HG02763 (cell line): ENCODE results near the gene DCDC2C.
"Not testable (repeated sequence)": the region's sequence is repeated elsewhere in the genome, so short reads cannot be mapped to it uniquely, and the experiment has no call there.

ENCODE experiments used
- ATAC-seq: cut with Tn5 transposase; IDR thresholded peaks from one replicate; pipeline ENCODE4 v1.9.1; 2021; ENCODE audit warnings: mild to moderate bottlenecking, moderate library complexity; ENCODE audit not compliant: unreplicated experiment

DCDC2C gene, protein sequence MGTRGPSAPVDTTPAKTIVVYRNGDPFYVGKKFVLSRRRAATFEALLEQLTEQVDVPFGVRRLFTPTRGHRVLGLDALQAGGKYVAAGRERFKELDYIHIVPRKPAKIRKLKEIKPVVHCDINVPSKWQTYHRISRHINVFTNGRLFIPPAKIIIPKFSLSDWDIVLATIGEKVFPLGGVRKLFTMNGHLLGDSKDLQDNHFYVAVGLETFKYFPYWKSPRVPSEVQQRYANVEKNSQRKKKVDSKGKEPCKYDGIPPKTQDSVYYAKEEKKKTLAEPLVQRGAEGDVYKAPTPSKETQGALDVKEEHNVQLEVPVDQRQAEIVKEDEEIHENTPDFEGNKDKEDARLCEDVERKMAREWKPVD

GRCh38 chr2:3703236-3703756 is at the start of gene DCDC2C:
TSS of gene DCDC2C (plus strand) at chr2:3703575. CDS start at chr2:3703752, 177 bp downstream.
- no peak for ATAC-seq

DNA sequence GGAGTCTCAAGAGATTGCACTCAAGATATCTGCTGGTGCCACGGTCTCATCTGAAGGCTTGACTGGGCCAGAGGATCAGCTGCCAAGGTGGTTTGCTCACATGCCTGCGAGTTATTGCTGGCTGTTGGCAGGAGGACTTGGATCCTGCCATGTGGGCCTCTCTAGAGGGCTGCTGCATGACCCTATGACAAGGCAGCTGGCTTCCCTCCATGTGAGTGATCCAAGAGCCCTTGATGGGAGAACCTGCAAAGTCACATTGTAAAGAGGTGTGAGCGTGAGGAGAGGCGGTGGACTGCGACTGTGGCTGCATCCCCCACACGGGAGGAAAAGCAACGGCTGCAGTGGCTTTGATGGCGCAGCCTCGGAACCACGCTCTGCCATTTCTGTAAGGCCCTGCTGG is 49.4 kb upstream of the DCDC2C start:
- no peak for ATAC-seq

DNA sequence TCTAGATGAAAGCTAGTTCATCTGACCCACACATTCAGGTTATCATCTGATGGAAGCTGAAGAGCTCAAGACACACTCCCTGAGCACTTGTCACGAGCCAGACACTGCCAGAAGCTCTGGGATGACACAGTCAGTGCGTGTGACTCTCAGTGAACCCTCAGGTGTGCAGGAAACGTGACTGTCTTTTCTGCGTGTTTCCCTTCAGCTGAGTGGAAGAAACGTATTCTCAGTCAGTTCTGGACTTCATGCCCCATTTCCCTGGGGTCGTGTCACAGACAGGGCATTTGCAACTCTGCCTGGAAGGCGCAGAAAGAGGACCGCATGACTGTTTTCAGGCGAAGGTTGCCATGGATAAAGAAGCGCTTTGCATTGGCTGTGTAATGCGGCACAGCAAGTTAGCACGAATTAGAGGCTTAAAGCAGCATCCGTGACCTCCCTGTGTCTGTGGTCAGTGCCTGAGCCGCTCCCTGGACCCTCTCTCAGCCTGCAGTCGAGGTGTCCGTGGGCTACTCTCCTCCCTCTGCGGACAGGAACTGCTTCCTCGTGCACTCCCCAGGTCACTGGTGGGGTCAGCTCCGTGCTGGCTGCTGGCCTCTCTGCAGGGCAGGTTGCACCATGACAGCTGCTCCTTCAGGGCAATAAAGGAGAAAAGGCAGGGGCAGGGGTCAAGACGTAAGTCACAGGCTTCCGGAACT is 48.7 kb upstream of the DCDC2C start:
- ATAC-seq = no peak

GRCh38 chr2:3655871-3656761 is 47.3 kb upstream of the DCDC2C start:
- ATAC-seq = no peak

DNA sequence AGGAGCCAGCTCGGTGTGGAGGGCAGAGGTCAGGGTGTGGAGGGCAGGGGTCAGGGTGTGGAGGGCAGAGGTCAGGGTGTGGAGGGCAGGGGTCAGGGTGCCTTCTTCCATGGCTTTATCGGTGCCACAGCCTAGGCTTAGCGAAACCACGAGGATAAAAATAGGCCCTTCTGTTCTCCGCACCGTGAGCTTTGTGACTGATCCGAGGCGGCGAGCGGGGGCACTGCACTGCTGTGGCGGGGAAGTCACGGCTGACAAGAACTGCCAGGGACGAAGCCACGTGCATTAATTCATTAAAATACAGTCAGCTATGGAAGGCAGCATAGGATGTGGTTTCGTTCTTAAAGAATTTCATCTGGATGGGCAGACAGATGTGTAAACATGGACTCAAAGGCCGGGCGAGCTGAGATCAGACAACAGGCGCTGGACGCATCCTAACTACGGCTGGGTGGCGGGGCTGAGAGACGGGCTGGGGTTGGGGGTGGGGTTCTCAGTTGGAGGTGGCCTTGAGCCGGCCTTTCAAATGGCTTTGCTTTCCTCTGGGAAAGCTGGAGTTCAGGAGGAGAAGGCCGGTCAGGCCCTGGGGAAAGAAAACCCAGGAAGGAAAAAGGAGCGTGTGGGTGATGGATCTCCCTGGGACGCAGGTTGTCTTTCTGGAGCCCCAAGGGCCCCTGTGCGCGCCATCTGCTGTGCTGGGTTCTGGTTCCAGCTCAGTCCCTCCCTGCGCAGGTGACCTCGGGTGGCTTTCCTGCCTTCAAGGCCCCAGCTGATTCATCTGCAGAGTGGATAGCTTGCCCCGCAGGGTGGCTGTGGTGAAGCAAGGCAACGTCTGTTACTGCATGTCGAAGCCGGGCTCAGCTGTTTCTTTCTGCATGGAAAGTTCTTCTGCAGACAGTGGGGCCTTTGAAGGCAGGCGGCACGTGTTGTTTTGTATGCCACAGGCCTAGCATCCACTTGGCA is 46.3 kb upstream of the DCDC2C start:
- ATAC-seq = no peak

- no peak for ATAC-seq
Measured at GRCh38 chr2:3657881-3658280, 45.5 kb upstream of the DCDC2C start, which contains the start of gene ALLC. TSS of gene ALLC (plus strand) at chr2:3658200. CDS start at chr2:3671158, 12,958 bp downstream.

GRCh38 chr2:3659447-3660432 is 43.6 kb upstream of the DCDC2C start:
- no peak for ATAC-seq

DNA sequence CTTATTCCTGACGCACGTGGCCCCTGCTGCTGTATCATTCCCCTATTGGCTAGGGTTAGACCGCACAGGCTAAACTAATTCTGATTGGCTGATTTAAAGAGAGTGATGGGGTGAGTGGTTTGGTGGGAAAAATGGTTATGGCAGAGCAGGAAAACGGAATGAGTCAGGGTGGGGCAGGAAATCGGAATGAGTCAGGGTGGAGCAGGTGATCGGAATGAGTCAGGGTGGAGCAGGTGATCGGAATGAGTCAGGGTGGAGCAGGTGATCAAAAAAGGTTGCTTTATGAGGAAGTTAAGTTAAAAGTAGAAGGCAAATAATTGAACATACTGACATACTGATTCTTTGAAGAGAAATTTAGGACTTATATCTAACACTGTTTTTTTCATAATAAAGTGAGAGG is 42.7 kb upstream of the DCDC2C start:
- ATAC-seq = not testable (repeated sequence)

GRCh38 chr2:3661149-3661660 is 42.2 kb upstream of the DCDC2C start:
- ATAC-seq = no peak

DNA sequence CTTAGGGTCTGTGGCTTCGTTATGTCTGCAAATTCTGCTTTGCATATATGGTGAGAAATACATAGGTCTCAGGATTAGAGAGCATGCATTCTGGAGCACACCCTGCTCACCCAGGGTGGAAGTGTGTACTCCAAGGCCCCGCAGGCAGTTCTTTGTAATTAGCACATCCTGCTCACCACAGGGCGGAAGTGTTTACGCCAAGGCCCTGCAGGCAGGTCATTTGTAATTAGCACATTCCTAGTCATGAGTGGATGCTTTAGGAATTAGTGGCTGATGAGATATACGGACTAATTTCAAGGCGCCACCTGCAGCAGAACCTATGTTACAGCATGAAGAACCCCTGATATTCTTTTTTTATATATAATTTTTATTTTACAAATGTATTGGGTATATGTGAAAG is 41.1 kb upstream of the DCDC2C start:
- no peak for ATAC-seq

DNA sequence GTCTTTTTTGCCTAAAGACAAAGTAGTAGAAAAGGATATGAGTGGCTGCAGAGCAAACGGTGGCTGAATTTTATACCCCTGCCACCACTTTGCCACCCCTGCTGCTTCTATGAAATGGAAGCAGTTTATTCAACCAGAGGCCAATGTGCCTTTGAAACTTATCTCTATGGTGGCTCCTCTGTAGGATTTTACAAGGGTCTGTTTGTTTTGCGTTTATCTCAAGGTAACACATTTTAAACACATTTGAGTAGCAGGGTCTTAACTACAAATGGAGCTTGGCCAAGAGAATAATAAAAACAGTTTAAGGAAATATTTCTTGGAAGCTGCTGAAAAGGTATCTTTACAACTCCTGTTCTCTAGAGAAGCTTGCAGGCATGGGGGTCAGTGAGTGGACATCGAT is 39.3 kb upstream of the DCDC2C start:
- ATAC-seq = no peak

- no peak for ATAC-seq
Measured at GRCh38 chr2:3664925-3665324, 38.5 kb upstream of the DCDC2C start.

- no peak for ATAC-seq
Measured at GRCh38 chr2:3665886-3666612, 37.3 kb upstream of the DCDC2C start.

DNA sequence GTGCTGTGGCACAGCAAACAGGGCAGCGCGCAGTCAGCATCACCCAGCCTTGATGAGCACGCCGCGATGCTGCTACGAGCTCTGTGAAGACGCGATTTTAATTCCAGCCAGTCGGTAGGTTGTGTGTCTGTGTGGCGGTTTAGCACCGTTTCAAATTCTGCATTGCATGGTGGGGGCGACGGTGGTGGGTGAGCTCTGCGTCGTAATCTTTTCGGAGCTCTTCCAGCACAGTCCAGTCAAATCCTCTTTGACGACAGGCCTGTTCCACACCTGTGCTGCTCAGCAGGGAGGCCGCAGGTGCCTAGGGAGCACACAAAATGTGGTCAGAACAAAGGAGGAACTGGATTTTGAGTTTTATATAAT is 36.8 kb upstream of the DCDC2C start:
- no peak for ATAC-seq

GRCh38 chr2:3667151-3667631 is 36.2 kb upstream of the DCDC2C start:
- no peak for ATAC-seq

DNA sequence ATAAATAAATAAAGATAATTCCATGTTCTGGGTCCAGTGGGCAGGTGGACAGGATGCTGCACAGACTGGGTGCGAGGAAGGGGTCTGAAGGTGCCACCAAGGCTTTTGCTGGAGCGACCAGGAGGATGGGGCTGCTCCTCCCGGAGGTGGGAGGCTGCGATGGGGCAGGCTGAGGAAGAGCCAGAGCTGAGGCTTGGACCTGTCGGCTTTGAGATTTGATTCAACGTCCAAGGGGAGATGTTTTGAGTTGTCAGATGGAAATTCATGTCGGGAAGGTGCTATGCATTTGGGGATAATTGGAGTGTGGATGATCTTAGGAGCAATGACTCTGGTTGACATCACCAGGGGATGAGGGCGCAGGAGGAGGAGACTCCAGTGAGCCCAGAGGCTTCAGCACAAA is 33.7 kb upstream of the DCDC2C start:
- no peak for ATAC-seq

DNA sequence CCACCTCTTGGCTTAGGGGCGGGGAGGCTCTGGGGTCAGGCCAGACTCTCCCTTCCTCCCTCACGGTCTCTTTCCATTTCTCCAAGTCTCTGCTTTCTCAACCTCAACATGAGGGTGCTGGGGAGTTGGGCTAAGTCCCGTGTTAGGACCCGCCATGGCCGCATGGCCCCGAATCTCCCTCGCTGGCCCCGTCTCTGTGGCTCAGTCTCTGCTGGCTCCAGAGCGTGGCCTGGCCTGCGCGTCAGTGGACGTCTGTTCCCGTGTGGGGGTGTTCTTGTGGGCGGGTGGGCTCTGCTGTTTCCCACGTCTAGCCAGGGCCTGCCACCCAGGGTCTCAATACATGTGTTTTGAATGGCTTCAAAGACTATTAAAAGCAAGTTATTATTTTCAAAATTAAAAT is 33.0 kb upstream of the DCDC2C start:
- ATAC-seq = no peak

GRCh38 chr2:3670941-3671340 is 32.4 kb upstream of the DCDC2C start:
- no peak for ATAC-seq
